GM18519 (cell line): ENCODE measurements around the gene ELAVL1.
"Not testable (repeated sequence)": the region's sequence is repeated elsewhere in the genome, so short reads cannot be mapped to it uniquely, and the experiment has no call there.

ENCODE experiments used
- ATAC-seq: cut with Tn5 transposase; IDR thresholded peaks from one replicate; pipeline ENCODE4 v1.9.1; 2021; ENCODE audit warnings: mild to moderate bottlenecking, moderate library complexity; ENCODE audit not compliant: unreplicated experiment, low FRiP score

ELAVL1 gene

DNA sequence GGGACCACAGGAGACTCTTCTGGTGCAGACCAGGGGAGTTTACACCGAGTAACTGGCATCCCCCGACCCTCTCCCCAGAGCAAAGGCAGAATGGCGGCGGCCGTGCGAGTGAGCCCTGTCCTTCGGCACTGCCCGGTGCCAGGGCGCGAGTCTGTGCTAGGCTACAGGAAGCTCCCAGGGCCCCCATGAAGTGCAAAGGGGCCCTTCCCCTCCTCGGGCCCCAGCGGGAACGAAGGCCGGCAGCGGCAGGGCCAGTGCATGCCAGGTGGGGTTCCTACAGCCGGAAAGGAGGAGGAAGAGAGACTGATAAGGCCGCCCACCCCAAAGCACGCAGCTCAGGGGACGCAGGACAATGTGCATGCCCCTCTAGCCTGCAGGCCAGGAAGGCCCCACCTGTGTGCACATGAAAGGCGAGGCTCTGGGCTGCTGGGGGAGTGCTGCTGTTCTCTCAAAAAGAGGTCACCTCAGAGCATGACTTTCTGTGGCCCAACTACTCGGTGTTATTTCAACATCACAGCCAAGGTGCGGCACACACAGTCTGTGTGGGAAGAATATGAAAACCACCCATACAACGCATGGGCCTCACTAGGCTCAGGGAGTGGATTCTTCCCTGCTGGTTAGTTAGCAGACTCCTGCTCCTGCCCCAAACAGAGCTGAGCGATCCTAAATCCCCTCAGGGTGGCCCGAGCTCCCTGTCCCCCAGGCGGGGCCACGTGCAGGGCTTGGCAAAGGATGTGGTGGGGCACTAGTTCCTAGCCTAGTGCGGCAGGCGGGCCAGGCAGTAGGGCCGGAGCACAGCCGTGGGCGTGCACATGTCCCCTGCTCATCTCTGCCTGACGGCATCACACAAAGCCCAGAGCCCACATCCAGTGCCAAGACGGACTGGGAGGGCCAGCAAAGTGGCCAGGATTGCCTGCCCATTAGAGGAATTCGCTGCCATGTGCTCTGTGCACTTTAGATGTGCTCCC lies 33.6 kb downstream of the ELAVL1 start:
- ATAC-seq, result no peak

GRCh38 chr19:7970716-7971448 lies 34.6 kb downstream of the ELAVL1 start:
- no peak for ATAC-seq

DNA sequence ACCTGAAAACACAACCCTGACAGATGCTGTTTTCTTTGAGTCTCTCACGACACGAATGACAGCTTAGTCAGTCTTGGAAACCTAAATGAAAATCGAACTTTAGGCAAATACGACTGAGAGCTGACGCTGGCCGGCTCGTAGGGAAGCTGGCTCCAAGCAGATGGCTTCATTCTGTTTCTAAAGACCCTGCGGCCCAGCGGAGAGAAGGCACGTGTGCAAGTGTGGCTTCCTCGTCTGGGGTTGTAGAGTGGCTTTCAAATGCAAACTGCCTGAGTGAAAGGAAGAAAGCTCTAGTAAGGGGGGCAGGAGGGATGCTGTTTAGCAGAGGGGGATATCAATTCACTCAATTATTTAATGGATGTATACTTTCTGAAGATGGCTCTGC lies 35.9 kb downstream of the ELAVL1 start:
- ATAC-seq, result no peak

GRCh38 chr19:7968796-7969554 lies 36.5 kb downstream of the ELAVL1 start:
- ATAC-seq, result no peak

GRCh38 chr19:7968008-7968795 lies 37.2 kb downstream of the ELAVL1 start:
- ATAC-seq, result no peak

DNA sequence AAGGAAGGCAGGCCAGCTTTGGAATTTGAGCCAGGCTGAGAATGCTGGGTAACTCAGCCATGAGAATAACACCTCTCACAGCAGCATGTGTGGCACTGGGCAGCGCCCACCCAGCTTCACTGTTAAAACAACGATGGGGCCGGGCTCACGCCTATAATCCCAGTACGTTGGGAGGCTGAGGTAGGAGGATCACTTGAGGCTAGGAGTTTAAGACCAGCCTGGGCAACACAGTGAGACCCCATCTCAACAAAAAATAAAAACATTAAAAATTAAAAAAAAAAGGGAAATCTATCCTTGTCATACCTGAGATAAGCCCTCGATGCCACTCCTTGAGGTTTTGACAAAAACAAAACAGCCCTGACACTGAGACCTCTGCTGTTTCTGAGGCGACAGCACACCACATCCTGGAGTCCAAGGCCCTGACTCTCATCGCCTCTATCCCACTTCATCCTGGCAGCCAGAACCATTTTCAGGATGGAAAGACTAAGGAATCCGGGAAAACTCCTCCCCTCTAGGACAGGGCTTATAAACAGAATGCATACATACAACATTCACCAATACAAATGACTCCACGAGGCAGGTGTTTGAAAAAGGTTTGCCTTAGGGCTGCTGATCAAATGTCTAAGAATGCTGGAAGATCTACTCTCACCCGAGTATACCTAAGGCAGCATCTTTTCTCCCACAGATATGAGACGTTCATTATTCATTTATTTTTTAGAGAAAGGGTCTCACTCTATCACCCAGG lies 39.3 kb downstream of the ELAVL1 start:
- no peak for ATAC-seq

DNA sequence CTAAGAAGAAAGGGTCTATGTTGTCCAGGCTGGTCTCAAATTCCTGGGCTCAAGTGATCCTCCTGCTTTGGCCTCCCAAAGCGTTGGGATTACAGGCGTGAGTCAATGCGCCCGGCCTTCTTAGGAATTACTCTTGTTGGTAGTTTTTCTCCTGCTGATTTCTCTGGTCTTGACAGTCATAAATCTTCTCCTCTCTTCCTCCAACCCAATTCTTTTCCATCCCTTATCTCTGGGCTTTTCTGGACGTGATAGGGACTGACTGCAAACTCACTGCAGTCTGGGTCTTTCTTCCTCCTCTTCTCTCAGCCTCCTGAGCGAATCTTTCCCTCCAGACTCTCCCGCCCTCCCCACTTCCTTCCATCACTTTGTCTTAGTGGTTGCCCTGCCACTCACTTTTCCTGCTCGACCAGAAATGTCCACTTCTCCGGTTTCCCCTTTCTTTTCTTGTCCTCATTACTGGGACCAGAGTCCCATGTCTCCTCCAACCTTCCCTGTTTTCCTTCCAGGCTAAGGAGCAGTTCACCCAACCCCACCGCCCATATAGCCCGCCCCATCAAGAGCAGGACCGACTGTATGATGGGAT lies 40.1 kb downstream of the ELAVL1 start:
- ATAC-seq, result no peak

DNA sequence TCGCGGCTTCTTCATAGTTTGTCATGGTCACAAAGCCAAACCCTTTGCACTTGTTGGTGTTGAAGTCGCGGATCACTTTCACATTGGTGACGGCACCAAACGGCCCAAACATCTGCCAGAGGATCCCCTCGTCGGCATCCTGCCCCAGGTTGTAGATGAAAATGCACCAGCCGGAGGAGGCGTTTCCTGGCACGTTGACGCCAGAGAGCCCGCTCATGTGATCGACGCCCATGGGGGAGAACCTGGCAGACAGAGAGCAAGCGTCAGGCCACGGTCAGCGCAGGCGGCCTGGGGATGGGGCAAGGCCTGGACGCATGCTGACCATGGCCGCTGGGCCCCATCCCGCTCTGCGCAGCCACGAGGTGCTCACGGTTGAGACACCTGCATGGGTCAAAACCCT lies 41.9 kb downstream of the ELAVL1 start:
- no peak for ATAC-seq

- no peak for ATAC-seq
Measured at GRCh38 chr19:7962644-7963268, 42.7 kb downstream of the ELAVL1 start.

- no peak for ATAC-seq
Measured at GRCh38 chr19:7961920-7962626, 43.4 kb downstream of the ELAVL1 start.

DNA sequence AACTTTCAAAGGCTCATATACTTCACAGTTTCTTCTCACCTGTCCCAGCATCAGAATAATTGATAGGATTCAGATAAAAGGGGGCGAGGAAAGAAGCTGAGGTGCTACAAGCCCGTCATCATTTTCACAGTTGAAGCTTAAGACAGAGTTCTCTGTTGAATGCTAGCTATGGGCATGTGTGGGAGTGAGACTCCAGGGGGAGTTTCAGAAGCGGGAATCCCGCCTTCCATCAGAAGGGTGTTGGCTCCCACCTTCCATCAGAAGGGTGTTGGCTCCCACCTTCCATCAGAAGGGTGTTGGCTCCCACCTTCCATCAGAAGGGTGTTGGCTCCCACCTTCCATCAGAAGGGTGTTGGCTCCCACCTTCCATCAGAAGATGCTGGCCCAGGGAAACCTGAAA lies 44.4 kb downstream of the ELAVL1 start:
- ATAC-seq, result not testable (repeated sequence)

GRCh38 chr19:7959211-7959610 lies 46.2 kb downstream of the ELAVL1 start:
- ATAC-seq, result no peak

- no peak for ATAC-seq
Measured at GRCh38 chr19:7955696-7956095, 49.7 kb downstream of the ELAVL1 start.

- no peak for ATAC-seq
Measured at GRCh38 chr19:7953576-7953975, 51.9 kb downstream of the ELAVL1 start.

DNA sequence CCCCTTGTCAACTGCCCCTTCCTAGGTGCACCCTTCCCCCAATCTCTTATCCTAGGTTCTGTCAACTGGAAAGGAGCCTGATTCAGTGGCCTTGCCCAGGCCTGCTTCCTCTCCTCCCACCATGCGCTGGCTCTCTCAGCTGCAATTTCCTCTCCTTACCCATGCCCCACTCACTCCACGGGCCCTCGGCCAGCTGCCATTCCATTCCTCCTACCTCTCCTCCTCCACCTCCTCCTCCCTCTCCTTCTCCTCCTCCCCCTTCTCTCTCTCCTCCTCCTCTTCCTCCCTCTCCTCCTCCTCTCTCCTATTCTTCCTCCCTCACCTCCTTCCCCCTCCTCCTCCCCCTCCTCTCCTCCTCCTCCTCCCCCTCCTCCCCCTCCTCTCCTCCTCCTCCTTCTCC lies 52.4 kb downstream of the ELAVL1 start:
- no peak for ATAC-seq

DNA sequence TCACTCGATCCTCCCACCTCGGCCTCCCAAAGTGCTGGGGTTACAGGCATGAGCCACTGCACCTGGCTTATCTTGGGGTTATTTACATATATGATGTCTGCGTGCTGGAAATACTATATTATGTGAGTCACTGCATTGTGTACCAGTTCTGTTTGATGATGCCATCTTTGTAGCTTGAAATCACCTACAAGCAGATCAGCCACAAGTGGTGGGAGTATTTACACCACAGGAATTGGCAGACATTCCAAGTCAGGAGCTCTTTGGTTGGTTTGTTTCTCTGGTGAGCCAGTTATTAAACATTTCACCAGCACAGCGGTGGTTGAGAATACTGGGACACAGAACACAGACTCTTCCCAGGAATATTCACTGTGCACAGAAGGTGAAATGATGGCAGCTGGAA lies 57.5 kb downstream of the ELAVL1 start:
- no peak for ATAC-seq

DNA sequence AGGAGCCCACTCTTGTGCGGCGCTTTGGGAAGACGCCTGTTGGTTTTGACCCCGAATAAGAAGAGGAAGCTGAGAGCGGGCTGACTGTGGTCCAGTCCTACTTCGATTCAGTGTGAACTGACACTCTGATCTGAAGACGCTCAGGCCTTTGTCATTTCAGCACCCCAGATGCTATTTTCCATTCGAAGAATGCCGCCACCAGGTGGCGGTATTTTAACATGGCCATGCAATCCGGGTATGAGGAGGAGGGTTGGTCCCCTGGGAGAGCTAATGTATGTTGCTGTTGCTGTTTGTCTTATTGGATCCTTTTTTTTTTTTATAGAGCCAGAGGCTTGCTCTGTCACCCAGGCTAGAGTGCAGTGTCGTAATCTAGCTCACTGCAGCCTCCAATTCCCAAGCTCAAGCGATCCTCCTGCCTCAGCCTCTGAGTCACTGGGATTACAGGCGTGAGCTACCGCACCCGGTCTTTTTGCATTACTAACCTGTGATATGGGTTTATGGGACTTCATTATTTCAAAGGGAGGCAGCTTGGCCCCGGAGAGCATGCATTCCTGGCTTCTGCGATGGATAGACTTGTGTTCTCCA lies 61.2 kb downstream of the ELAVL1 start:
- ATAC-seq, result peak; percentile 25
